Measurements from ENCODE around the gene PITPNC1. TPM values are rescaled to one million over a fixed set of nuclear protein-coding genes. Genes with fewer than 3 reads are reported as not detected.
A peak's percentile ranks its signal among the peaks of the same experiment; 100 is the strongest.

Gene PITPNC1
- polyA plus RNA-seq, 1 of the 3 experiments (the other 2 are of a cell fraction): 18.4 TPM

DNA sequence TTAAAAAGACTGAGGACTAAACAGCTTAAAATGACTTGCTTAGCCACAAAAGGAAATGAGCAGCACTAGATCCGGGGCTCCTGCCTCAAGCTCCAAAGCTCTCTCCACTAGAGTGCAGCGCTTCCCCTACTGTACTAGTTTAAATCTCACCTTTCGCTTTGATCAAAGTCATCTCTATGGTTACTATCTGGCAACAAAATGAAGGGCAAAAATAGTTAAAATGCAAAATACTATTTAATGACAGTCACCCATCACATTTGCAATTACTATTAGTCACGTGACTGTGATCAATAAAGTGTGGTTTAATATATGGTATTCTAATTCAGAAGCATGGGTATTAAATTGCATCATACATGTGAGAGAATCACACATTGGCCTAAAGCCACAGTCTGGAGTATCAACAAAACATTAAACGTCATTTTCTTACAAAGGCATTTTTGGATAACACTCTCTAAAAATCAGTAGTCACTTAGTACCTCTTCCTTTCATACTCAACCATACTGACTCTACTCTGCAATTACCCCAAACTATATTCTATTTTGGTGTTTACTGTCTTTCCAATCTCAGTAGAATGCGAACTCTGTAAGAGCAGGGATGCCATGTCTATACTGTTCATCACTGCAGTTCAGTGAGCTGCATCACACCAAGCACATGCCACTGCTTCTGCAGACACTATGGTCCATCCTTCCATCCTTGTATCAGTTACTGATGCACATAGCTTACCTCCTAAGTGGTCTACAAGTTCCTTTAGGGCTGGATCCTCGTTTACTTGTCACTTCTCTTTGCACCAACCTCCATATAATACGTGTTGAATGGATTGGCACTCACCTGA lies 16.9 kb upstream of the PITPNC1 start:
- peak; percentile 67 for DNase-seq
- CTCF ChIA-PET: interaction anchor here (0.5 to 15.0 kb wide), 12 partner anchors 9 to 140 kb away, joined by 3 to 134 read pairs (median 4); partner anchors contain the start of gene PITPNC1
- WGBS (ENCODE audit: low lambda C conversion rate): 73% methylated on average over 8 of the region's 8 CpGs

More for the DNA sequence above, 16.9 kb upstream of the PITPNC1 start:
- TF ChIP-seq RFX5 (IDR thresholded peaks at IDR 0.05; ENCODE audit: low read length) (no peak), GABPA (IDR thresholded peaks at IDR 0.05; ENCODE audit: low read depth) (0 out of 2 replicates have a peak, but pooled peaks have one; percentile 11), SIN3A (IDR thresholded peaks at IDR 0.05; ENCODE audit: borderline replicate concordance, low read depth, low read length) (0 out of 2 replicates have a peak, but pooled peaks have one; percentile 39), CTCF (IDR thresholded peaks at IDR 0.05) (peak; percentile 66), MAX (IDR thresholded peaks at IDR 0.05; ENCODE audit: low read depth) (no peak), FOXM1 (IDR thresholded peaks at IDR 0.05; ENCODE audit: low read depth) (no peak), IRF3 (IDR thresholded peaks at IDR 0.05; ENCODE audit: low read depth, low read length) (no peak), SMC3 (IDR thresholded peaks at IDR 0.05; ENCODE audit: low read depth, low read length) (peak; percentile 43), NFIC (IDR thresholded peaks at IDR 0.05; ENCODE audit: borderline replicate concordance) (no peak), RAD21 (IDR thresholded peaks at IDR 0.05; ENCODE audit: low read length) (peak; percentile 55)
- TF ChIP-seq, protein P1, sequence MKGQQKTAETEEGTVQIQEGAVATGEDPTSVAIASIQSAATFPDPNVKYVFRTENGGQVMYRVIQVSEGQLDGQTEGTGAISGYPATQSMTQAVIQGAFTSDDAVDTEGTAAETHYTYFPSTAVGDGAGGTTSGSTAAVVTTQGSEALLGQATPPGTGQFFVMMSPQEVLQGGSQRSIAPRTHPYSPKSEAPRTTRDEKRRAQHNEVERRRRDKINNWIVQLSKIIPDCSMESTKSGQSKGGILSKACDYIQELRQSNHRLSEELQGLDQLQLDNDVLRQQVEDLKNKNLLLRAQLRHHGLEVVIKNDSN (IDR thresholded peaks at IDR 0.05; ENCODE audit: borderline replicate concordance, low read depth): peak; percentile 9; the same call in 1 of the 2 replicates
- peaks cover 41 to 48% of the 10 kb centered on the region in 2 experiments for H3K36me3 ChIP-seq (replicated peaks in 1 of 2; ENCODE audit: control insufficient read depth in 1 of 2, insufficient read depth in 2 of 2, low read length in 1 of 2)
- H3K27me3 ChIP-seq (ENCODE audit: insufficient read depth): no peaks in the 10 kb centered on the region
- H3K9me2 ChIP-seq: no peaks in the 10 kb centered on the region
- no peak overlapping the region for H3K4me3 ChIP-seq (ENCODE audit: low read depth in 2 of 2, low read length in 1 of 2)
- H4K20me1 ChIP-seq (ENCODE audit: insufficient read depth): peaks cover 77% of the 10 kb centered on the region
- H3K27ac ChIP-seq (ENCODE audit: low read depth in 2 of 2, low read length in 1 of 2): no peak overlapping the region
- H2AFZ ChIP-seq (ENCODE audit: low read depth): no peak overlapping the region
- H3K4me1 ChIP-seq (ENCODE audit: control insufficient read depth in 1 of 2, insufficient read depth in 2 of 2, low read depth in 1 of 2, low read length in 1 of 2): peaks cover 13 to 36% of the 10 kb centered on the region in 2 experiments
- H3K79me2 ChIP-seq (ENCODE audit: insufficient read depth): peaks cover 98% of the 10 kb centered on the region
- 0 out of 2 replicates have a peak overlapping the region, but pooled peaks have one; percentile 21 for H3K4me2 ChIP-seq
- POLR2A ChIA-PET: interaction anchor here (1.2 kb wide), 1 partner anchor 465 kb away, joined by 3 read pairs; the partner anchor contains the start of gene BPTF
- peaks cover 12% of the 10 kb centered on the region for H3F3A ChIP-seq (replicated peaks; ENCODE audit: insufficient read depth)
- no peak overlapping the region for H3K9ac ChIP-seq
- no peaks in the 10 kb centered on the region for H3K9me3 ChIP-seq
